ENCODE data around the gene MGST2. TPM values are rescaled to one million over a fixed set of nuclear protein-coding genes. Genes with fewer than 3 reads are reported as not detected.

Gene MGST2
- total RNA-seq, 1 experiment from 2014 or later, result 81.8 TPM

- Histone ChIP-seq H4K20me1 (ENCODE audit: insufficient read depth) (no peaks in the 10 kb centered on the region), H3K36me3 (ENCODE audit: low read depth) (peaks cover 30% of the 10 kb centered on the region), H3K27ac (no peak overlapping the region), H3K9me3 (ENCODE audit: insufficient read depth, low read depth) (no peaks in the 10 kb centered on the region), H3K4me1 (replicated peaks; ENCODE audit: insufficient read depth) (no peaks in the 10 kb centered on the region), H3K4me3 (no peak overlapping the region), H3K4me2 (no peak overlapping the region), H2AFZ (no peak overlapping the region), H3K27me3 (ENCODE audit: insufficient read depth, low read depth) (no peaks in the 10 kb centered on the region), H3K79me2 (ENCODE audit: low read depth) (peaks cover 23% of the 10 kb centered on the region), H3F3A (ENCODE audit: insufficient read depth, low read depth) (no peaks in the 10 kb centered on the region), H3K9me2 (ENCODE audit: insufficient read depth) (no peaks in the 10 kb centered on the region)
- BruUV-seq (replicated peaks), result no TSS peak
- ChIA-PET POLR2A (ENCODE audit: unreplicated experiment) (interaction anchor here (0.6 kb wide), 1 partner anchor 324 kb away, joined by 4 read pairs; no protein-coding TSS in a partner anchor), CTCF (no interaction called here)
- intact Hi-C loops (cut with micrococcal nuclease; ENCODE audit: unreplicated experiment), result no loop called here
- TF ChIP-seq, protein P1, sequence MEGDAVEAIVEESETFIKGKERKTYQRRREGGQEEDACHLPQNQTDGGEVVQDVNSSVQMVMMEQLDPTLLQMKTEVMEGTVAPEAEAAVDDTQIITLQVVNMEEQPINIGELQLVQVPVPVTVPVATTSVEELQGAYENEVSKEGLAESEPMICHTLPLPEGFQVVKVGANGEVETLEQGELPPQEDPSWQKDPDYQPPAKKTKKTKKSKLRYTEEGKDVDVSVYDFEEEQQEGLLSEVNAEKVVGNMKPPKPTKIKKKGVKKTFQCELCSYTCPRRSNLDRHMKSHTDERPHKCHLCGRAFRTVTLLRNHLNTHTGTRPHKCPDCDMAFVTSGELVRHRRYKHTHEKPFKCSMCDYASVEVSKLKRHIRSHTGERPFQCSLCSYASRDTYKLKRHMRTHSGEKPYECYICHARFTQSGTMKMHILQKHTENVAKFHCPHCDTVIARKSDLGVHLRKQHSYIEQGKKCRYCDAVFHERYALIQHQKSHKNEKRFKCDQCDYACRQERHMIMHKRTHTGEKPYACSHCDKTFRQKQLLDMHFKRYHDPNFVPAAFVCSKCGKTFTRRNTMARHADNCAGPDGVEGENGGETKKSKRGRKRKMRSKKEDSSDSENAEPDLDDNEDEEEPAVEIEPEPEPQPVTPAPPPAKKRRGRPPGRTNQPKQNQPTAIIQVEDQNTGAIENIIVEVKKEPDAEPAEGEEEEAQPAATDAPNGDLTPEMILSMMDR (conservative IDR thresholded peaks at IDR 0.05), result no peak
- no peak for TF ChIP-seq EZH2 (IDR thresholded peaks at IDR 0.05; ENCODE audit: low read depth)
- no peak for DNase-seq
Measured at GRCh38 chr4:139674875-139675550, 9.4 kb downstream of the MGST2 start.

GRCh38 chr4:139675651-139676050 is 10.0 kb downstream of the MGST2 start:
- intact Hi-C loops (cut with micrococcal nuclease; ENCODE audit: unreplicated experiment), result no loop called here
- no peak overlapping the region for H3K27ac ChIP-seq

GRCh38 chr4:139676365-139676764 is 10.7 kb downstream of the MGST2 start:
- intact Hi-C loops (cut with micrococcal nuclease; ENCODE audit: unreplicated experiment), result no loop called here
- H3K27ac ChIP-seq, result no peak overlapping the region
- H3K4me1 ChIP-seq (replicated peaks; ENCODE audit: insufficient read depth), result no peaks in the 10 kb centered on the region
- ChIA-PET POLR2A (ENCODE audit: unreplicated experiment) (no interaction called here), CTCF (no interaction called here)
- H2AFZ ChIP-seq, result no peak overlapping the region
- no peaks in the 10 kb centered on the region for H3F3A ChIP-seq (ENCODE audit: insufficient read depth, low read depth)
- no peak for DNase-seq
- H3K9me2 ChIP-seq (ENCODE audit: insufficient read depth), result no peaks in the 10 kb centered on the region
- H3K36me3 ChIP-seq (ENCODE audit: low read depth), result peaks cover 31% of the 10 kb centered on the region
- no peaks in the 10 kb centered on the region for H3K9me3 ChIP-seq (ENCODE audit: insufficient read depth, low read depth)
- no TSS peak for BruUV-seq (replicated peaks)
- peaks cover 9% of the 10 kb centered on the region for H3K79me2 ChIP-seq (ENCODE audit: low read depth)
- H3K4me3 ChIP-seq, result no peak overlapping the region
- no peak for TF ChIP-seq EZH2 (IDR thresholded peaks at IDR 0.05; ENCODE audit: low read depth)
- TF ChIP-seq, protein P1 (conservative IDR thresholded peaks at IDR 0.05), result no peak
- no peaks in the 10 kb centered on the region for H3K27me3 ChIP-seq (ENCODE audit: insufficient read depth, low read depth)
- no peak overlapping the region for H3K4me2 ChIP-seq
- H4K20me1 ChIP-seq (ENCODE audit: insufficient read depth), result no peaks in the 10 kb centered on the region

More at GRCh38 chr4:139675651-139676050, 10.0 kb downstream of the MGST2 start:
- H2AFZ ChIP-seq, result no peak overlapping the region
- DNase-seq, result no peak
- no peaks in the 10 kb centered on the region for H3K4me1 ChIP-seq (replicated peaks; ENCODE audit: insufficient read depth)
- no peaks in the 10 kb centered on the region for H3K9me3 ChIP-seq (ENCODE audit: insufficient read depth, low read depth)
- no peaks in the 10 kb centered on the region for H3K9me2 ChIP-seq (ENCODE audit: insufficient read depth)
- H3K27me3 ChIP-seq (ENCODE audit: insufficient read depth, low read depth), result no peaks in the 10 kb centered on the region
- no peaks in the 10 kb centered on the region for H4K20me1 ChIP-seq (ENCODE audit: insufficient read depth)
- TF ChIP-seq, protein P1 (conservative IDR thresholded peaks at IDR 0.05), result no peak
- TF ChIP-seq EZH2 (IDR thresholded peaks at IDR 0.05; ENCODE audit: low read depth), result no peak
- CTCF ChIA-PET, result no interaction called here
- BruUV-seq (replicated peaks), result no TSS peak
- peaks cover 16% of the 10 kb centered on the region for H3K79me2 ChIP-seq (ENCODE audit: low read depth)
- H3F3A ChIP-seq (ENCODE audit: insufficient read depth, low read depth), result no peaks in the 10 kb centered on the region
- POLR2A ChIA-PET (ENCODE audit: unreplicated experiment), result no interaction called here
- no peak overlapping the region for H3K4me3 ChIP-seq
- H3K36me3 ChIP-seq (ENCODE audit: low read depth), result peaks cover 31% of the 10 kb centered on the region
- H3K4me2 ChIP-seq, result no peak overlapping the region
